HG03103 (cell line): ENCODE results near the gene AP4E1.
"Not testable (repeated sequence)": the region's sequence is repeated elsewhere in the genome, so short reads cannot be mapped to it uniquely, and the experiment has no call there.

Source experiments
- ATAC-seq: cut with Tn5 transposase; IDR thresholded peaks from one replicate; pipeline ENCODE4 v1.9.1; 2021; ENCODE audit warnings: low read depth; ENCODE audit not compliant: unreplicated experiment

AP4E1 gene

DNA sequence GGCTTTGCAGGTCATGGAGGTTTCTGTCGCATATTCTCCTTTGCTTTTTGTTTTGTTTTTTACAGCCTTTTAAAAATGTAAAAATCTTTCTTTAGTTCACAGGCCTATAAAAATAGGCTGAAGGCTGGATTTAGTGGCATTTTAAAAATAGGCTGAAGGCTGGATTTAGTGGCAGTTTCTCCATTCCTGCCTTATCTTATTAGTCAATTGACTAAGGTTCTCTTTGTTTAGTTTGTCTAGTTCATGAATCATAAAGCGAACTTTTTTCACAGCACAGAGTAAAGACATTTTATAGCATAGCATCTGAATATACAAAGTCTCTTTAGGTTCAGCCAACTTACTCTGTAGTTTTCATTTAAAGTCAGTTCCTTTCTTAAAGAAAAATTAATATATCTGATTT, 31.4 kb downstream of the AP4E1 start:
- no peak for ATAC-seq

- no peak for ATAC-seq
Measured at GRCh38 chr15:50940506-50940905, 32.0 kb downstream of the AP4E1 start.

- no peak for ATAC-seq
Measured at GRCh38 chr15:50943638-50944037, 35.2 kb downstream of the AP4E1 start.

- ATAC-seq = no peak
Measured at GRCh38 chr15:50944672-50945071, 36.2 kb downstream of the AP4E1 start.

GRCh38 chr15:50945725-50946124, 37.2 kb downstream of the AP4E1 start:
- no peak for ATAC-seq

DNA sequence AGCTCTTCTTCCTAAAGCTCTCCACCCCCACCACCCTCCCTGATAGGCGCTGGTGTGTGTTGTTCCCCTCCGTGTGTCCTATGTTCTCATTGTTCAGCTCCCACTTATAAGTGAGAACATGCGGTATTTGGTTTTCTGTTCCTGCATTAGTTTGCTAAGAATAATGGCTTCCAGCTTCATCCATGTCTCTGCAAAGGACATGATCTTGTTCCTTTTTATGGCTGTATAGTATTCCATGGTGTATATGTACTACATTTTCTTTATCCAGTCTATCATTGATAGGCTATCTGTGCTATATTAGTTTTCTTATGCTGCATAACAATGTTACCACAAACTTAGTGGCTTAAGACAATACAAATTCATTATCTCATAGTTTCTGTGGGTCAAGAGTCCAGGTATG, 42.3 kb downstream of the AP4E1 start:
- ATAC-seq = not testable (repeated sequence)

DNA sequence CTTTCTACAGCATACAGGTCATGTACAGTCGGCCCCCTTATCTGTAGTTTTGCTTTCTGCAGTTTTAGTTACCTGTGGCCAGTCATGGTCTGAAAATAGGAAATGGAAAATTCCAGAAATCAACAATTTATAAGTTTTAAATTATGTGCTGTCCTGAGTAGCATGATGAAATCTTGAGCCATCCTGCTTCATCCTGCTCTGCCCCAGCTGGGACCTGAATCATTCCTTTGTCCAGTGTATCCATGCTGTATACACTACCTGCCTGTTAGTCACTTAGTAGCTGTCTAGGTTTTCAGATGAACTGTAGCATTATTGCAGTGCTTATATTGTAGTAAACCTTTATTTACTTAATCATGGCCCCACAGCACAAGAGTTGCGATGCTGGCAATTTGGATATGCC, 44.8 kb downstream of the AP4E1 start:
- no peak for ATAC-seq

DNA sequence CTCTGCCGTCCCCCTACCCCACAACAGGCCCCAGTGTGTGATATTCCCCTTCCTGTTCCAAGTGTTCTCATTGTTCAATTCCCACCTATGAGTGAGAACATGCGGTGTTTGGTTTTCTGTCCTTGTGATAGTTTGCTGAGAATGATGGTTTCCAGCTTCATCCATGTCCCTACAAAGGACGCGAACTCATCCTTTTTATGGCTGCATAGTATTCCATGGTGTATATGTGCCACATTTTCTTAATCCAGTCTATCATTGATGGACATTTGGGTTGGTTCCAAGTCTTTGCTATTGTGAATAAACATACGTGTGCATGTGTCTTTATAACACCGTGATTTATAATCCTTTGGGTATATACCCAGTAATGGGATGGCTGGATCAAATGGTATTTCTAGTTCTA, 46.4 kb downstream of the AP4E1 start:
- ATAC-seq = not testable (repeated sequence)

- no peak for ATAC-seq
Measured at GRCh38 chr15:50959717-50960116, 51.2 kb downstream of the AP4E1 start.

DNA sequence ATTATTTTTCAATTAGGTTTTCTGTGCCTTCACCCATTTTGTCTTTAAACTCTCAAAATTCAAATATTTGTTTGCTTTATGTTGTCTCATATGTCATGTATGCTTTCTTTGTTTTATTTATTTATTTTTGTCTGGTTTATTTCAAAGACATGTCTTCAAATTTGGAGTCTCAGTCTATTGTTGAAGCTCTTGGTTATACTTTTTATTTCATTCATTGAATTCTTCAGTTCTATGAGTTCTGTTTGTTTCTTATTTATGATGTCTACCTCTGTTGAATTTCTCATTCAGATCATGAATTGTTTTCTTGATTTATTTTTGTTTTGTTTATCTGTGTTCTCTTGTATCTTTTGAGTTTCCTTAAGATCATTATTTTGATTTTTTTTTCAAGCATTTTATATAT, 55.6 kb downstream of the AP4E1 start:
- no peak for ATAC-seq

DNA sequence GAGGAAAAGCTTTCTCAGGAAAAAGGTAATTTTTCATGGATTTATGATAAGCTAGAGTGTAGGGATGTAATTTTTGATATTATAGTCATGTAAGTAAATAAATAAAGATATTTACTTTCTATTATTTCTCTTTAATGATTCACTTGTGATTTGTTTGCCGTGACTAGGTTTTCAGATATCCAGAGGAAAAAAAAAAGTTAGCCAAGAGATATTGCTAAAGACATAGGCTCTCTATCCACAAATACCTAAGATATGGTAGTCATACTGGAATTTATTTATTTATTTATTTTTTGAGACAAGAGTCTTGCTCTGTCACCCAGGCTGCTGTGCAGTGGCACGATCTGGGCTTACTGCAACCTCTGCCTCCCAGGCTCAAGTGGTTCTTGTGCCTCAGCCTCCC, 59.9 kb downstream of the AP4E1 start:
- no peak for ATAC-seq

- no peak for ATAC-seq
Measured at GRCh38 chr15:50970524-50970923, 62.0 kb downstream of the AP4E1 start.

- no peak for ATAC-seq
Measured at GRCh38 chr15:50971115-50971514, 62.6 kb downstream of the AP4E1 start.

DNA sequence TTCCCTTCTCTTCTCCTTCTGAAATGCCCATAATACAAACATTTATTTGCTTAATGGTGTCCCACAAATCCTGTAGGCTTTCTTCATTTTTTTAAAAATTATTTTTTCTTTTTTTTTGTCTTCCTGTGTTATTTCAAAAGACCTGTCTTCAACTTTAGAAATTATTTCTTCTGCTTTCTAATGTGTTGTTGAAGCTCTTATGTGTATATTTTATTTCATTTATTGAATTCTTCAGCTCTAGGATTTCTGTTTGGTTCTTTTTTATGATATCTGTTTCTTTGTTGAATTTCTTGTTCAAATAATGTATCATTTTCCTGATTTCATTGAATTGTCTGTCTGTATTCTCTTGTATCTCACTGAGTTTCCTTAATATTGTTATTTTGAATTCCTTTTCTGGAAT, 63.1 kb downstream of the AP4E1 start:
- ATAC-seq = no peak

DNA sequence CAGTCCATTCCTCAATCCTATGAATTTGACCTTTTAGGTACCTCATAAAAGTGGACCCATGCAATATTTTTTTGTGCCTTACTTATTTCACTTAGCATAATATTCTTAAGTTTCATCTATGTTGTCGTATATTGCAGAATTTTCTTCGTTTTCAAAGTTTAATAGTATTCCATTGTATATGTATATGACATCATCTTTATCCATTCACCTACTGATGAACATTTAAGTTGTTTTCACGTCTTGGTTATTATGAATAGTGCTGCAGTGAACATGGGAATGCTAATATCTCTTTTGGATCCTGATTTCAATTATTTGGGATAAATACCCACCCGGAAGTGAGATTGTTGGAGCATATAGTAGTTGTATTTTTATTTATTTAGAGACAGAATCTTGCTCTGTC, 65.1 kb downstream of the AP4E1 start:
- no peak for ATAC-seq

DNA sequence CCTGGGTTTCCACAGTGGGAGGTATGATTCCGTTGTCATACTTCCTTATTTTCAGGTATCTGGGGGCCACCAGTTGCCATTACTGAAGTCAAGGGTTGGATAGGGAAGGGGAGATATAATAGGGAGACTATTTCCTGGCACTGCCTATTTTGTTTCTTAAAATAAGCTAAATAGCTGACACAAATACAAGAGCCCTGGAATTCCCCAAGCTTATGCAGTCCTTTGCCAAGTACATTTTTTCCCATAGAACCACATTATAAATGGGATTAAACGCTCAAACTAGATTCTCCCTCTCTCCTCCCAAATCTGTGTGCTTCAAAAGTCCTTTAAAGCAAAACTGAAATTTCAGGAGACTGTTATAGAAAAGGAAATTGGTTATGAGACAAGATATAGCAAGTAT, 68.7 kb downstream of the AP4E1 start:
- ATAC-seq = no peak

DNA sequence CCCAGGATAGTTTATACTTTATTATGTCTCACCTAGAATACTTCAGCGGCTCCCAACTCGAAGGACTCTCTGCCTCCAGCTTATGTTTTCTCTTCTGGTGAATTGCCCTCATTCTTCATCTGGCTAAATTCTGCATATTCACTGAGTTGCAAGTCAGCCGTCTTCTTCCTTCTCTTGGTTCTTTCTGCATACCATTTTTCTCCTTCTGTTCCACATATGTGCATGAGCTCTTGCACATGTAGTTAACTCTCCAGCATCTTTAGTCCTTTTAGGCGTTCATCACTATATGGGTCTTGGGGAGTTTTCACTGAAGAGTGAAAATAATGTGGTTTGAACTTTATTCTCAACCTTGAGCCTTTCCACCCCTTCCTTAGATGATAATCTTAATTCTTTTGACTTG, 70.1 kb downstream of the AP4E1 start:
- no peak for ATAC-seq

DNA sequence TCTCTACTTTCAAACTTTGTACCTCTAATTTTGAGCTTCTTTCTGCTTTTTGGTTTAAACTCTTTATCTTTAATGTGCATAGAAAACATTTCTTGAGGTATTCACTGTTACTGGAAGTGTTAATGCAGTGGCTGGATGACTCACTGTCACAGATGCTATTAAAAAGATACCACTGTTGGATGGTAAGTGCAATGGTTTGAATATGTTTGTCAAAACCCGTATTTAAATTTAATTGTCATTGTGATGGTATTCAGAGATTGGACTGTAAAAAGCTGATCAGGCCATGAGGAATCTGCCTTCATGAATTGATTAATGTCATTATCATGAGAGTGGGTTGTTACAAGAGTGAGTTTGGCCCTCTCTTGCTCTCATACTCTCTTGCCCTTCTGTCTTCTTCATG, 70.6 kb downstream of the AP4E1 start:
- ATAC-seq = no peak

GRCh38 chr15:50993598-50993997, 85.1 kb downstream of the AP4E1 start:
- no peak for ATAC-seq

DNA sequence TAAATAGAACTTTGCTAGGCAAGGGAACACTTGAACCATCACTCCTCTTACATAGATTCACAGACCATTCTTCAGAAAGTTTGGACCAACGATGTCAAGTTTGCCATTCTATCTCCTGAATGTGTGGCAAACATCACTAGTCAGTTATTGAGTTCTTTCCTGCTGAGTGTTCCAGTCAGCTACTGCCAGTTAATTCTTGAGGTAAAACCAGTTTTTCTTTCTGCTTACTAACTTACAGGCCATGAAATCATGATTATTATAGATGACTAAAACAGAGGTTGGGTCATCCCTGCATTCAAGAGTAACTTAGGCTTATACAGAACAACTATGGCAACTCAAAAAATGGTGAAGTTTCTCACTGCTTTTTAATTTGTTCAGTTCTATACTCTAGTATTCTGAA, 88.2 kb downstream of the AP4E1 start:
- ATAC-seq = no peak

- no peak for ATAC-seq
Measured at GRCh38 chr15:50997371-50998051, 89.0 kb downstream of the AP4E1 start.

GRCh38 chr15:51004103-51004551, 95.6 kb downstream of the AP4E1 start:
- no peak for ATAC-seq
